ENCODE results near the gene PIP4K2C.

DNA sequence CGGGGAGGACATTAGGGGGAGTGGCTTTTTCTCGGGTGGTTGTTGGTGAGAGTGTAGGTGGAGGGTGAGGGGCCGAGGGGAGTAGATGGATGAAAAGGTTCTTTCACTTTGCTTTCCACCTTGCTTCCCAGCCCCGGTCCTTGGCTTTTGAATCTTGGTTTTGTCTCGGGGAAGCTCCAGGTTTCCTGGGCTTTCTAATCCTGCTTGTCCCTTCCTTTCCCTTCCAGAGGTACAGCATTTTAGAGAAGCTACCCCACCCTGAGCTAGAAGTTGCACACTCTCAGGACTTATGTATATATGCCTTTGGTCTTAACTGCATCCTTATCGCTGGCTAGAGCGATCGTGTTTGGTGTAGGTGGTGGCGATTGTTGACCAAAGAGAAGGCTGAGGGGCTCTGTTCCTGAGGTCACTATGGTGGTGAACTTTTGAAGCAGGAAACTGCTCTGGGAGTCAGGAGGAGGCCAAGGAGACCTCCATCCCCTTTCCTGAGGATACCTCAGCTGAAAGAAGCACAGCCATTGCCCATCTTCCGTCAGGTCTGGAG, 862 bp downstream of the PIP4K2C start:
- TF ChIP-seq, protein P1, sequence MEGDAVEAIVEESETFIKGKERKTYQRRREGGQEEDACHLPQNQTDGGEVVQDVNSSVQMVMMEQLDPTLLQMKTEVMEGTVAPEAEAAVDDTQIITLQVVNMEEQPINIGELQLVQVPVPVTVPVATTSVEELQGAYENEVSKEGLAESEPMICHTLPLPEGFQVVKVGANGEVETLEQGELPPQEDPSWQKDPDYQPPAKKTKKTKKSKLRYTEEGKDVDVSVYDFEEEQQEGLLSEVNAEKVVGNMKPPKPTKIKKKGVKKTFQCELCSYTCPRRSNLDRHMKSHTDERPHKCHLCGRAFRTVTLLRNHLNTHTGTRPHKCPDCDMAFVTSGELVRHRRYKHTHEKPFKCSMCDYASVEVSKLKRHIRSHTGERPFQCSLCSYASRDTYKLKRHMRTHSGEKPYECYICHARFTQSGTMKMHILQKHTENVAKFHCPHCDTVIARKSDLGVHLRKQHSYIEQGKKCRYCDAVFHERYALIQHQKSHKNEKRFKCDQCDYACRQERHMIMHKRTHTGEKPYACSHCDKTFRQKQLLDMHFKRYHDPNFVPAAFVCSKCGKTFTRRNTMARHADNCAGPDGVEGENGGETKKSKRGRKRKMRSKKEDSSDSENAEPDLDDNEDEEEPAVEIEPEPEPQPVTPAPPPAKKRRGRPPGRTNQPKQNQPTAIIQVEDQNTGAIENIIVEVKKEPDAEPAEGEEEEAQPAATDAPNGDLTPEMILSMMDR (conservative IDR thresholded peaks at IDR 0.05; ENCODE audit: low read length) = no peak
- TF ChIP-seq EZH2phosphoT487 (IDR thresholded peaks at IDR 0.05; ENCODE audit: borderline replicate concordance, low read depth, low read length) = no peak

Measured in OCI-LY7 (cell line).